Smooth muscle cell of the brain vasculature (primary cell): Measurements from ENCODE around the gene NT5DC1.
"Not testable (repeated sequence)": the region's sequence is repeated elsewhere in the genome, so short reads cannot be mapped to it uniquely, and the experiment has no call there.

Experiments used
- DNase-seq: peaks from one replicate; pipeline ENCODE4 v3.0.0-alpha.2; 2012; ENCODE audit warnings: low read depth, low spot score

The NT5DC1 gene

GRCh38 chr6:116090251-116090650, 10.4 kb upstream of the NT5DC1 start:
- no peak for DNase-seq

- no peak for DNase-seq
Measured at GRCh38 chr6:116094041-116094440, 6.6 kb upstream of the NT5DC1 start.

GRCh38 chr6:116096048-116096759, 4.4 kb upstream of the NT5DC1 start:
- not testable (repeated sequence) for DNase-seq

GRCh38 chr6:116096979-116097816, 3.5 kb upstream of the NT5DC1 start:
- no peak for DNase-seq

- no peak for DNase-seq
Measured at GRCh38 chr6:116099036-116099435, 1.6 kb upstream of the NT5DC1 start.

GRCh38 chr6:116101302-116101718, 657 bp downstream of the NT5DC1 start:
- no peak for DNase-seq

GRCh38 chr6:116101790-116102189, 1.1 kb downstream of the NT5DC1 start:
- no peak for DNase-seq

- DNase-seq = no peak
Measured at GRCh38 chr6:116102873-116103272, 2.2 kb downstream of the NT5DC1 start.

GRCh38 chr6:116104636-116105035, 4.0 kb downstream of the NT5DC1 start:
- no peak for DNase-seq

- no peak for DNase-seq
Measured at GRCh38 chr6:116105247-116105646, 4.6 kb downstream of the NT5DC1 start.

GRCh38 chr6:116106146-116106545, 5.5 kb downstream of the NT5DC1 start:
- DNase-seq = no peak

GRCh38 chr6:116108836-116109235, 8.2 kb downstream of the NT5DC1 start:
- DNase-seq = no peak

GRCh38 chr6:116111552-116112528, 11.2 kb downstream of the NT5DC1 start:
- no peak for DNase-seq

GRCh38 chr6:116113386-116113785, 12.7 kb downstream of the NT5DC1 start:
- DNase-seq = no peak

GRCh38 chr6:116115781-116116180, 15.1 kb downstream of the NT5DC1 start:
- DNase-seq = no peak

GRCh38 chr6:116118608-116119007, 18.0 kb downstream of the NT5DC1 start:
- DNase-seq = no peak

- no peak for DNase-seq
Measured at GRCh38 chr6:116120430-116120829, 19.8 kb downstream of the NT5DC1 start.

GRCh38 chr6:116126032-116126431, 25.4 kb downstream of the NT5DC1 start, which contains the start of gene COL10A1:
Gene COL10A1, minus strand, starts transcription at chr6:116126132. Its CDS starts 640 bp downstream, at chr6:116125492.
- no peak for DNase-seq

- DNase-seq = no peak
Measured at GRCh38 chr6:116127771-116128493, 27.3 kb downstream of the NT5DC1 start.

GRCh38 chr6:116133453-116133852, 32.8 kb downstream of the NT5DC1 start:
- no peak for DNase-seq

GRCh38 chr6:116136373-116136772, 35.7 kb downstream of the NT5DC1 start:
- DNase-seq = no peak
